GM23338 (cell line): ENCODE data around the gene MMP17. TPM values are rescaled to one million over a fixed set of nuclear protein-coding genes. Genes with fewer than 3 reads are reported as not detected.
A peak's percentile ranks its signal among the peaks of the same experiment; 100 is the strongest.

Experiments used
- ATAC-seq: fragments of 200-7000 bp; cut with Tn5 transposase; 3 replicates; pipeline ENCODE4 v1.9.1; 2020
- DNase-seq: peaks from one replicate; pipeline ENCODE4 v3.0.0-alpha.2; 2015; ENCODE audit warnings: low spot score
- H2AFZ ChIP-seq: fragments of 200-600 bp; sonication (generic); 2 replicates; pipeline ENCODE4 v1.8.0; 2016; ENCODE audit warnings: antibody characterized with exemption, mild to moderate bottlenecking, moderate library complexity
- H3F3A ChIP-seq: fragments of 200-600 bp; sonication (generic); replicated peaks from 2 replicates; pipeline ENCODE4 v1.8.0; 2017; ENCODE audit warnings: antibody characterized with exemption, mixed run types, low read depth
- H3K27ac ChIP-seq: fragments of 200-600 bp; sonication (generic); 2 replicates; pipeline ENCODE4 v1.6.1; 2016; ENCODE audit warnings: low read depth
- H3K27me3 ChIP-seq: fragments of 200-600 bp; sonication (generic); 2 replicates; pipeline ENCODE4 v1.8.0; 2016; ENCODE audit warnings: mild to moderate bottlenecking, mixed run types, moderate library complexity; ENCODE audit not compliant: insufficient read depth
- H3K36me3 ChIP-seq: fragments of 200-600 bp; sonication (generic); 2 replicates; pipeline ENCODE4 v1.8.0; 2016; ENCODE audit warnings: mild to moderate bottlenecking; ENCODE audit not compliant: insufficient read depth
- H3K4me1 ChIP-seq: fragments of 200-600 bp; sonication (generic); 2 replicates; pipeline ENCODE4 v1.8.0; 2016; ENCODE audit warnings: mild to moderate bottlenecking, moderate library complexity; ENCODE audit not compliant: insufficient read depth
- H3K4me2 ChIP-seq: fragments of 200-600 bp; sonication (generic); 2 replicates; pipeline ENCODE4 v1.7.1; 2017; ENCODE audit warnings: mixed run types
- H3K4me3 ChIP-seq: fragments of 200-600 bp; sonication (generic); 2 replicates; pipeline ENCODE4 v1.6.1; 2016; ENCODE audit warnings: mixed run types
- H3K79me2 ChIP-seq: fragments of 200-600 bp; sonication (generic); replicated peaks from 2 replicates; pipeline ENCODE4 v1.8.0; 2017; ENCODE audit warnings: mild to moderate bottlenecking; ENCODE audit not compliant: insufficient read depth
- H3K9me2 ChIP-seq: fragments of 200-600 bp; sonication (generic); 2 replicates; pipeline ENCODE4 v1.8.0; 2017; ENCODE audit not compliant: insufficient read depth
- H4K20me1 ChIP-seq: fragments of 200-600 bp; sonication (generic); replicated peaks from 2 replicates; pipeline ENCODE4 v1.8.0; 2017; ENCODE audit warnings: mild to moderate bottlenecking; ENCODE audit not compliant: insufficient read depth
- H3K27ac Mint-ChIP-seq: 2 replicates; pipeline ENCODE4 v1.8.0; 2020; ENCODE audit warnings: inconsistent platforms, mild to moderate bottlenecking, moderate library complexity, mixed read lengths
- H3K27me3 Mint-ChIP-seq: 3 replicates; pipeline ENCODE4 v1.8.0; 2022; ENCODE audit warnings: low read depth, mild to moderate bottlenecking, moderate library complexity, mixed read lengths, inconsistent platforms; ENCODE audit not compliant: insufficient read depth, poor library complexity
- H3K36me3 Mint-ChIP-seq: 3 replicates; pipeline ENCODE4 v1.8.0; 2021; ENCODE audit warnings: low read depth, mild to moderate bottlenecking, inconsistent platforms, moderate library complexity, mixed read lengths
- H3K4me1 Mint-ChIP-seq: 3 replicates; pipeline ENCODE4 v1.8.0; 2020; ENCODE audit warnings: mild to moderate bottlenecking, inconsistent platforms, mixed read lengths
- H3K4me3 Mint-ChIP-seq: 3 replicates; pipeline ENCODE4 v1.8.0; 2021; ENCODE audit warnings: moderate library complexity, mild to moderate bottlenecking, inconsistent platforms, mixed read lengths
- H3K9me3 Mint-ChIP-seq: 3 replicates; pipeline ENCODE4 v1.8.0; 2020; ENCODE audit warnings: moderate library complexity, mild to moderate bottlenecking, inconsistent platforms, mixed read lengths
- CREB1 ChIP-seq: fragments of 250-450 bp; sonication (Bioruptor Pico); IDR thresholded peaks from 2 replicates; pipeline ENCODE4 v1.5.0; 2020; ENCODE audit warnings: low read depth, mild to moderate bottlenecking, moderate library complexity
- ETS1 ChIP-seq: IDR thresholded peaks from 2 replicates; pipeline ENCODE4 v1.6.1; 2016; ENCODE audit warnings: antibody characterized with exemption
- EZH2 ChIP-seq: fragments of 200-600 bp; sonication (generic); IDR thresholded peaks from one replicate; pipeline ENCODE4 v1.8.0; 2017; ENCODE audit warnings: antibody characterized with exemption, mild to moderate bottlenecking, low read depth; ENCODE audit not compliant: unreplicated experiment
- EZH2phosphoT487 ChIP-seq: fragments of 200-600 bp; sonication (generic); IDR thresholded peaks from one replicate; pipeline ENCODE4 v1.8.1; 2018; ENCODE audit warnings: antibody characterized with exemption; ENCODE audit not compliant: unreplicated experiment
- POLR2AphosphoS5 ChIP-seq: IDR thresholded peaks from 2 replicates; pipeline ENCODE4 v1.6.1; 2016; ENCODE audit warnings: antibody characterized with exemption, low read depth
- STAT1 ChIP-seq: IDR thresholded peaks from one replicate; pipeline ENCODE4 v1.6.1; 2016; ENCODE audit warnings: antibody characterized with exemption; ENCODE audit not compliant: unreplicated experiment
- ZNF114 ChIP-seq: fragments of 250-450 bp; sonication (Bioruptor Pico); IDR thresholded peaks from 2 replicates; pipeline ENCODE4 v1.5.0; 2020; ENCODE audit warnings: mild to moderate bottlenecking, moderate library complexity
- ZNF331 ChIP-seq: fragments of 250-450 bp; sonication (Bioruptor Pico); IDR thresholded peaks from 2 replicates; pipeline ENCODE4 v1.5.0; 2020; ENCODE audit warnings: low read depth, mild to moderate bottlenecking, moderate library complexity
- polyA plus RNA-seq: library from polyadenylated mRNA; unstranded; fragments of >200 nt; fragmentation: Nextera tagmentation; extraction: Ambion mirVana; gene quantifications from 2 replicates; pipeline ENCODE4 v1.2.1, GENCODE V29; 2016
- total RNA-seq: library from RNA; depleted of rRNA; stranded (reverse); fragments of >200 nt; shearing (Covaris generic); gene quantifications from 2 replicates; pipeline ENCODE4 v1.2.3, GENCODE V29; 2014
- TF ChIP-seq, protein P1 (sequence below): fragments of 250-450 bp; sonication (Bioruptor Pico); IDR thresholded peaks from 2 replicates; pipeline ENCODE4 v1.5.0; 2020; ENCODE audit warnings: mild to moderate bottlenecking, moderate library complexity
- TF ChIP-seq, protein P2 (sequence below), 2 experiments: fragments of 200-600 bp in 1 of 2; sonication (generic) in 1 of 2; conservative IDR thresholded peaks; 2 replicates each; pipeline versions ENCODE4 v1.5.1 to v1.6.1; 2016 to 2017; ENCODE audit warnings: antibody characterized with exemption in 2 of 2, low read depth in 2 of 2, mild to moderate bottlenecking in 2 of 2, moderate library complexity in 1 of 2

MMP17 gene
- total and polyA plus RNA-seq, 2 experiments from 2014 or later = 10.4 to 48.5 TPM

GRCh38 chr12:131795064-131795463 lies 33.1 kb upstream of the MMP17 start:
- Histone ChIP-seq H2AFZ (no peak overlapping the region), H3K4me3 (no peak overlapping the region), H4K20me1 (no peaks in the 10 kb centered on the region; the same call in 1 of the 2 replicates), H3F3A (peaks cover 20% of the 10 kb centered on the region), H3K27ac (peak overlapping the region; percentile 87), H3K36me3 (peaks cover 5% of the 10 kb centered on the region), H3K27me3 (no peaks in the 10 kb centered on the region), H3K79me2 (no peaks in the 10 kb centered on the region), H3K4me1 (peaks cover 20% of the 10 kb centered on the region), H3K4me2 (peak overlapping the region; percentile 65), H3K9me2 (no peaks in the 10 kb centered on the region)
- TF ChIP-seq, protein P1, sequence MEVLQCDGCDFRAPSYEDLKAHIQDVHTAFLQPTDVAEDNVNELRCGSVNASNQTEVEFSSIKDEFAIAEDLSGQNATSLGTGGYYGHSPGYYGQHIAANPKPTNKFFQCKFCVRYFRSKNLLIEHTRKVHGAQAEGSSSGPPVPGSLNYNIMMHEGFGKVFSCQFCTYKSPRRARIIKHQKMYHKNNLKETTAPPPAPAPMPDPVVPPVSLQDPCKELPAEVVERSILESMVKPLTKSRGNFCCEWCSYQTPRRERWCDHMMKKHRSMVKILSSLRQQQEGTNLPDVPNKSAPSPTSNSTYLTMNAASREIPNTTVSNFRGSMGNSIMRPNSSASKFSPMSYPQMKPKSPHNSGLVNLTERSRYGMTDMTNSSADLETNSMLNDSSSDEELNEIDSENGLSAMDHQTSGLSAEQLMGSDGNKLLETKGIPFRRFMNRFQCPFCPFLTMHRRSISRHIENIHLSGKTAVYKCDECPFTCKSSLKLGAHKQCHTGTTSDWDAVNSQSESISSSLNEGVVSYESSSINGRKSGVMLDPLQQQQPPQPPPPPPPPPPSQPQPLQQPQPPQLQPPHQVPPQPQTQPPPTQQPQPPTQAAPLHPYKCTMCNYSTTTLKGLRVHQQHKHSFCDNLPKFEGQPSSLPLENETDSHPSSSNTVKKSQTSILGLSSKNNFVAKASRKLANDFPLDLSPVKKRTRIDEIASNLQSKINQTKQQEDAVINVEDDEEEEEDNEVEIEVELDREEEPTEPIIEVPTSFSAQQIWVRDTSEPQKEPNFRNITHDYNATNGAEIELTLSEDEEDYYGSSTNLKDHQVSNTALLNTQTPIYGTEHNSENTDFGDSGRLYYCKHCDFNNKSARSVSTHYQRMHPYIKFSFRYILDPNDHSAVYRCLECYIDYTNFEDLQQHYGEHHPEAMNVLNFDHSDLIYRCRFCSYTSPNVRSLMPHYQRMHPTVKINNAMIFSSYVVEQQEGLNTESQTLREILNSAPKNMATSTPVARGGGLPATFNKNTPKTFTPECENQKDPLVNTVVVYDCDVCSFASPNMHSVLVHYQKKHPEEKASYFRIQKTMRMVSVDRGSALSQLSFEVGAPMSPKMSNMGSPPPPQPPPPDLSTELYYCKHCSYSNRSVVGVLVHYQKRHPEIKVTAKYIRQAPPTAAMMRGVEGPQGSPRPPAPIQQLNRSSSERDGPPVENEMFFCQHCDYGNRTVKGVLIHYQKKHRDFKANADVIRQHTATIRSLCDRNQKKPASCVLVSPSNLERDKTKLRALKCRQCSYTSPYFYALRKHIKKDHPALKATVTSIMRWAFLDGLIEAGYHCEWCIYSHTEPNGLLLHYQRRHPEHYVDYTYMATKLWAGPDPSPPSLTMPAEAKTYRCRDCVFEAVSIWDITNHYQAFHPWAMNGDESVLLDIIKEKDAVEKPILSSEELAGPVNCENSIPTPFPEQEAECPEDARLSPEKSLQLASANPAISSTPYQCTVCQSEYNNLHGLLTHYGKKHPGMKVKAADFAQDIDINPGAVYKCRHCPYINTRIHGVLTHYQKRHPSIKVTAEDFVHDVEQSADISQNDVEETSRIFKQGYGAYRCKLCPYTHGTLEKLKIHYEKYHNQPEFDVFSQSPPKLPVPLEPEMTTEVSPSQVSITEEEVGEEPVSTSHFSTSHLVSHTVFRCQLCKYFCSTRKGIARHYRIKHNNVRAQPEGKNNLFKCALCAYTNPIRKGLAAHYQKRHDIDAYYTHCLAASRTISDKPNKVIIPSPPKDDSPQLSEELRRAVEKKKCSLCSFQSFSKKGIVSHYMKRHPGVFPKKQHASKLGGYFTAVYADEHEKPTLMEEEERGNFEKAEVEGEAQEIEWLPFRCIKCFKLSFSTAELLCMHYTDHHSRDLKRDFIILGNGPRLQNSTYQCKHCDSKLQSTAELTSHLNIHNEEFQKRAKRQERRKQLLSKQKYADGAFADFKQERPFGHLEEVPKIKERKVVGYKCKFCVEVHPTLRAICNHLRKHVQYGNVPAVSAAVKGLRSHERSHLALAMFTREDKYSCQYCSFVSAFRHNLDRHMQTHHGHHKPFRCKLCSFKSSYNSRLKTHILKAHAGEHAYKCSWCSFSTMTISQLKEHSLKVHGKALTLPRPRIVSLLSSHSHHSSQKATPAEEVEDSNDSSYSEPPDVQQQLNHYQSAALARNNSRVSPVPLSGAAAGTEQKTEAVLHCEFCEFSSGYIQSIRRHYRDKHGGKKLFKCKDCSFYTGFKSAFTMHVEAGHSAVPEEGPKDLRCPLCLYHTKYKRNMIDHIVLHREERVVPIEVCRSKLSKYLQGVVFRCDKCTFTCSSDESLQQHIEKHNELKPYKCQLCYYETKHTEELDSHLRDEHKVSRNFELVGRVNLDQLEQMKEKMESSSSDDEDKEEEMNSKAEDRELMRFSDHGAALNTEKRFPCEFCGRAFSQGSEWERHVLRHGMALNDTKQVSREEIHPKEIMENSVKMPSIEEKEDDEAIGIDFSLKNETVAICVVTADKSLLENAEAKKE (CRISPR knock-in tag) = no peak
- TF ChIP-seq ZNF331 (CRISPR knock-in tag) (no peak), ETS1 (no peak), POLR2AphosphoS5 (no peak), STAT1 (no peak), ZNF114 (CRISPR knock-in tag) (no peak), EZH2phosphoT487 (no peak), CREB1 (no peak), EZH2 (no peak)
- TF ChIP-seq, protein P2, sequence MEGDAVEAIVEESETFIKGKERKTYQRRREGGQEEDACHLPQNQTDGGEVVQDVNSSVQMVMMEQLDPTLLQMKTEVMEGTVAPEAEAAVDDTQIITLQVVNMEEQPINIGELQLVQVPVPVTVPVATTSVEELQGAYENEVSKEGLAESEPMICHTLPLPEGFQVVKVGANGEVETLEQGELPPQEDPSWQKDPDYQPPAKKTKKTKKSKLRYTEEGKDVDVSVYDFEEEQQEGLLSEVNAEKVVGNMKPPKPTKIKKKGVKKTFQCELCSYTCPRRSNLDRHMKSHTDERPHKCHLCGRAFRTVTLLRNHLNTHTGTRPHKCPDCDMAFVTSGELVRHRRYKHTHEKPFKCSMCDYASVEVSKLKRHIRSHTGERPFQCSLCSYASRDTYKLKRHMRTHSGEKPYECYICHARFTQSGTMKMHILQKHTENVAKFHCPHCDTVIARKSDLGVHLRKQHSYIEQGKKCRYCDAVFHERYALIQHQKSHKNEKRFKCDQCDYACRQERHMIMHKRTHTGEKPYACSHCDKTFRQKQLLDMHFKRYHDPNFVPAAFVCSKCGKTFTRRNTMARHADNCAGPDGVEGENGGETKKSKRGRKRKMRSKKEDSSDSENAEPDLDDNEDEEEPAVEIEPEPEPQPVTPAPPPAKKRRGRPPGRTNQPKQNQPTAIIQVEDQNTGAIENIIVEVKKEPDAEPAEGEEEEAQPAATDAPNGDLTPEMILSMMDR (conservative IDR thresholded peaks at IDR 0.05; ENCODE audit: low read depth in 2 of 2) = no peak
- Mint-ChIP-seq H3K36me3 (peaks cover 73% of the 10 kb centered on the region), H3K4me1 (peaks cover 36% of the 10 kb centered on the region), H3K27ac (peak overlapping the region; percentile 94), H3K4me3 (no peak overlapping the region), H3K27me3 (peaks cover 24% of the 10 kb centered on the region), H3K9me3 (no peaks in the 10 kb centered on the region; the same call in 2 of the 3 replicates)
- peak; percentile 11 for ATAC-seq
- DNase-seq = no peak
